Stomach smooth muscle (tissue), 2 donors: ENCODE results near the gene TLE4.

Experiments used
- H3K27ac ChIP-seq: one replicate; pipeline ENCODE4 v1.7.0; 2013; ENCODE audit warnings: mild to moderate bottlenecking, low read length, inconsistent platforms
- H3K27me3 ChIP-seq, 2 donors: one replicate each; pipeline ENCODE4 v1.7.0; 2013; ENCODE audit warnings: low read length in 2 of 2; ENCODE audit not compliant: insufficient read depth in 2 of 2, control insufficient read depth in 1 of 2
- H3K36me3 ChIP-seq, 2 donors: one replicate each; pipeline ENCODE4 v1.7.0; 2013; ENCODE audit warnings: low read length in 2 of 2; ENCODE audit not compliant: control insufficient read depth in 2 of 2, insufficient read depth in 2 of 2
- H3K4me1 ChIP-seq: one replicate; pipeline ENCODE4 v1.7.0; 2013; ENCODE audit warnings: low read length; ENCODE audit not compliant: control insufficient read depth, insufficient read depth
- H3K4me3 ChIP-seq, 2 donors: one replicate each; pipeline ENCODE4 v1.7.0; 2013; ENCODE audit warnings: low read length in 2 of 2
- H3K9ac ChIP-seq, 2 donors: one replicate each; pipeline ENCODE4 v1.7.0; 2013; ENCODE audit warnings: low read length in 2 of 2, mild to moderate bottlenecking in 1 of 2
- H3K9me3 ChIP-seq, 2 donors: one replicate each; pipeline ENCODE4 v1.7.0; 2013; ENCODE audit warnings: low read length in 2 of 2; ENCODE audit not compliant: control insufficient read depth in 2 of 2
- donor health status: healthy.
- donor health status: Pancreatic carcinoma.

Gene TLE4

DNA sequence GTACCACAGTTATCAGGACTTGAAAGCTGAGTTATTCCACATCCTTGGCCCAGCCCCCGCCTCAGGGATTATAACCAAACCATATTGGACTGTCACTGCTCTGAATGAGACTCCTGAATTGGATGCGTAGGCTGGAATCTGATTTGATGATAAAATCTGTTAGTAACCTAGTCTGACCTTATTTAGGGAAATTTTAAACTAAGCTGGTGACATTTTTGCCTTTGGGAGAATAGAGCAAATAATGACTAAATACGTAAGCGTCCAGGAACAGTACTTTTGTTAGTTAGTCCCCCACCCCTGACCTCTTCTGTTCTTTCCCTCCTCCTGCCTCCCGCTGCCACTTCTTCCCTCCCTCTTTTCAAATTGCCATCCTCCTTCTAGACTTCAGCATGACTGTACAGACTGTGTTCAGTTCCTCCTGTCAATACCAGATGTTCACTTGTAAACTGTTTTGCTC is 92.6 kb downstream of the TLE4 start:
- H3K27me3 ChIP-seq = no peaks in the 10 kb centered on the region
- H3K27ac ChIP-seq = no peak overlapping the region
- no peak overlapping the region for H3K9ac ChIP-seq
- peaks cover 3% of the 10 kb centered on the region for H3K4me1 ChIP-seq
- H3K9me3 ChIP-seq = no peaks in the 10 kb centered on the region
- H3K4me3 ChIP-seq = no peak overlapping the region
- no peaks in the 10 kb centered on the region for H3K36me3 ChIP-seq

DNA sequence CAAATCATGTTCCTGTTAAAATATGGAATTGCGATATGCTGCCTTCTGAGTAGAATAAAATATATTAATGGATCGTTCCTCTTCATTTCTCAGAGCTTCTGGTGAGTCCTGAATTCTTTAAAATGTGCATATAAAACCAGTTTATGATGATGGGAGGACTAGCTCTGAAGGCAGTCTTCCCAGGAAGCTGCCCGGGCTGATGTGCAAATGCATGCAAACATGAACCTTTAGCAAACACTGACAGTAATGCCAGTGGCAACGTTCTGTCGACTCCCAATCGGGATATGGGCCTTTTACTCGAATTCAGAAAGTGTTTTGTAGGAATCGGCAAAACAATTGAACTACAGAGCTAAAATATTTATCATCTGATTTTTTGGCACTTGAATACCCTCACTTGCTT is 93.6 kb downstream of the TLE4 start:
- no peak overlapping the region for H3K9ac ChIP-seq
- H3K4me1 ChIP-seq = peaks cover 3% of the 10 kb centered on the region
- no peaks in the 10 kb centered on the region for H3K36me3 ChIP-seq
- H3K27me3 ChIP-seq = no peaks in the 10 kb centered on the region
- no peak overlapping the region for H3K4me3 ChIP-seq
- no peak overlapping the region for H3K27ac ChIP-seq
- H3K9me3 ChIP-seq = no peaks in the 10 kb centered on the region

DNA sequence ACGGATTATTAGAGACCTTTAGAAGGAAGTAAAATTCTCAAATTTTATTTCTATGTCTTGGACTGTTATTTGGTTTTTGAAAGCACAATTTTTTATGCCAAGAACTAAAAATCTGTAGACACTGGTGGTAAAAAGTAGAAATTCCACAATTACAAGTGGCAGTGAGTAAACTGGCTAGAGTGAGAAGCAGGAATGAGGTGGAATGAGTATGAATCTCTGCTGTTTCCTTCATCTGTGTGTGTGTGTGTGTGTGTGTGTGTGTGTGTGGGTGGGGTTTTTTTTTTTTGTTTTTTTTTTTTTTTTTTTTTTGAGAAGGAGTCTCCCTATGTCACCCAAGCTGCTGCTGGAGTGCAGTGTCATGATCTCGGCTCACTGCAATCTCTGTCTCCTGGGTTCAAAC is 94.2 kb downstream of the TLE4 start:
- H3K36me3 ChIP-seq = no peaks in the 10 kb centered on the region
- no peak overlapping the region for H3K27ac ChIP-seq
- no peaks in the 10 kb centered on the region for H3K9me3 ChIP-seq
- no peak overlapping the region for H3K9ac ChIP-seq
- H3K27me3 ChIP-seq = no peaks in the 10 kb centered on the region
- no peak overlapping the region for H3K4me3 ChIP-seq
- peaks cover 3% of the 10 kb centered on the region for H3K4me1 ChIP-seq

DNA sequence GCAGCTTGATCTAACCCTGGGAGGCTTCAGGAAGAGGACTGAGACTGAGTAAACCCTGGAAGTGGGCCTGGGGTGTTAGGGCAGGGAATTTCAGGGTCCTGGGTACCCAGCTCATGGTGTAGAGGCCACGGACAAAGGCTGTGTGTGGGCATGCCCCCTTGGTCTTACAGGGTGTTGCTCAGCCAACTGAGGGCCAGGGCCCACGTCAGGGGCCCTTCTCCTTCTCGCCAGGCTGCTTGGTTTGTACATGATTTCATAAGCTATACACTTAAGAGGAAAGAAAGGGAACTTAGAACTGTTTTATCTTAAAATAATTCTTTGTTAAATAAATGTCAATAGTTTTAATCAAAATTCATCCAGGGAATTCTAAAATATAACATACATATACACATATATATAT is 95.4 kb downstream of the TLE4 start:
- H3K4me3 ChIP-seq = no peak overlapping the region
- H3K9ac ChIP-seq = no peak overlapping the region
- H3K27ac ChIP-seq = no peak overlapping the region
- peaks cover 3% of the 10 kb centered on the region for H3K4me1 ChIP-seq
- no peaks in the 10 kb centered on the region for H3K36me3 ChIP-seq
- H3K9me3 ChIP-seq = no peaks in the 10 kb centered on the region
- H3K27me3 ChIP-seq = no peaks in the 10 kb centered on the region

DNA sequence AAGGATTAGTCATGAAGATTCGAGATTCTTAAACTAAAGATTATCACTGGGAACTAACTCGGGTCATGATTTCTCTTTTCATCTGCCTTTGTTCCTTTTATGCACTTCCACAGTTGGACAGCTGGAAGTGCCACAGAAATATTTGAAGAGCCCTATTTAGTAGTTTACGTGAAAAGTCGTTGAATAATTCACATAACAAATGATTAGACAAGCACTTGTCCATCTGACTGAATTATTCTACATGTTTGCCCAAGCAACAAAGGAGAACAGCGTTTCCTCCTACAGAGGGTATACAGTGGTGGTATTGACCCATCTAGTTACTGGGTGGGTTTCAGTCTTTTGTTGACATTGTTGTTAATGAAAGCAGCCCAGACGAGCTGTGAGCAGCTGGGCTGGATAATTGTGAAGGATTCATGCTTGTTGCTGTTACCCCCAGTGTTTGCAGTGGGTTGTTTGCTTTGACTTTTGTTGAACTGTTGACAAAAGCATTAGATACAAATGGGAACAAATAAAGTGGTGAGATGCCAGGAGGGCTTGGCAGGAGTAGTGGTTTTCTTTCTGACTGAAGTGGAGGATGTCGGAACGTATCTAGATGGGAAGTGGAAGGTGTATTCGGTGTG is 96.2 kb downstream of the TLE4 start:
- Histone ChIP-seq H3K4me1 (peaks cover 3% of the 10 kb centered on the region), H3K9me3 (no peaks in the 10 kb centered on the region), H3K27me3 (no peaks in the 10 kb centered on the region), H3K36me3 (no peaks in the 10 kb centered on the region), H3K27ac (no peak overlapping the region), H3K4me3 (no peak overlapping the region), H3K9ac (no peak overlapping the region)

DNA sequence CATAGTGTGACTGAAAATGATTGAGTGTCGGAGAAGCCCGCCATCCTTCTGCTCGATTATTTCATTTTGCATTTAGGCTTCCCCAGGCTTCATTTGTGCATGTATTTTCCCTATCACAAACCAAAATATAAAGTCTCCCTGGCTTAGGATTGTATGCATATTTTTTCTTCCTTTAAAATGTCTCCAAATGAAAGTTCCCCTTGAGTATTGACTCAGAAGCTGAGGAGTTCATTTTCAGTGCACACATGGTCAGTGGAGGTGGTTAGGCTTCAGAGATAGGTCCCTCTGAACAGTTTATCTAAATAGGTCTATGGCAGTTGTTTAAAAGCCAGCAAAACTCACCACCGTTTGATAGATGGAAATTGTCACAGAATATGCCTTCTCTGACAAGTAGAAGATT is 97.2 kb downstream of the TLE4 start:
- H3K4me3 ChIP-seq = no peak overlapping the region
- H3K9ac ChIP-seq = no peak overlapping the region
- peaks cover 3% of the 10 kb centered on the region for H3K4me1 ChIP-seq
- H3K27ac ChIP-seq = no peak overlapping the region
- H3K9me3 ChIP-seq = no peaks in the 10 kb centered on the region
- no peaks in the 10 kb centered on the region for H3K27me3 ChIP-seq
- H3K36me3 ChIP-seq = no peaks in the 10 kb centered on the region

DNA sequence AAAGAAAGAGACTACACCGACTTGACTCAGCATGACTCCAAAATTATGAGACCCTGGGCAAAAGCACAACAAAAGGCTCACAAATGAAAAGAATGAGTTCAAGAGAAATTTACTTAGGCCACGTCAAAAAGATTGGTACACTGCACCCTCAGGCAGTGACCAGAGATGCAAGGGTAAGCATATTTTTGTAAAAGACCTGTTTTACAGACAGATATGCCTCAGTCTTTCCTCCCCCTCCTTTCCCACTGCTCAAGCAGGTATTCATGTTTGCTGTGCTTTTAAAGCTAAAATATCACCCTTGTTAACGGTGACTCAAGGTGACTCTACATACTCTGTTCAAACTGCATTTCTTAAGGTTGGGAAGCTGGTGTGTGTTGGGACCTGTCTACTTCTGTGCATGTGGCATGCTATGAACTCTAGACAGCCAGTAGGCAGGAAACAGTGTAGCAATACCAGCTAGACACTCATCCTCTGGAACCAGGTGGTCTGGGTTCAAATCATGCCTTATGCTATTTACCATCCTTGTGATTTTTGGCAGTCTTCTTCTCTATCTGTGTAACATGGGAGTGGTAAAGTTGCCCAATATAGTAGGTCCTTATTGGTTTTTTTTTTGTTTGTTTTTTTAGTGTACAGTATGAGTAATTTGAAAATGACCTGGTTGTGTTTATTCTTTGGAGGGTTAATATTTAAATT is 98.7 kb downstream of the TLE4 start:
- no peak overlapping the region for H3K9ac ChIP-seq
- no peak overlapping the region for H3K4me3 ChIP-seq
- no peaks in the 10 kb centered on the region for H3K36me3 ChIP-seq
- H3K27me3 ChIP-seq = no peaks in the 10 kb centered on the region
- H3K9me3 ChIP-seq = no peaks in the 10 kb centered on the region
- peaks cover 3% of the 10 kb centered on the region for H3K4me1 ChIP-seq
- no peak overlapping the region for H3K27ac ChIP-seq

DNA sequence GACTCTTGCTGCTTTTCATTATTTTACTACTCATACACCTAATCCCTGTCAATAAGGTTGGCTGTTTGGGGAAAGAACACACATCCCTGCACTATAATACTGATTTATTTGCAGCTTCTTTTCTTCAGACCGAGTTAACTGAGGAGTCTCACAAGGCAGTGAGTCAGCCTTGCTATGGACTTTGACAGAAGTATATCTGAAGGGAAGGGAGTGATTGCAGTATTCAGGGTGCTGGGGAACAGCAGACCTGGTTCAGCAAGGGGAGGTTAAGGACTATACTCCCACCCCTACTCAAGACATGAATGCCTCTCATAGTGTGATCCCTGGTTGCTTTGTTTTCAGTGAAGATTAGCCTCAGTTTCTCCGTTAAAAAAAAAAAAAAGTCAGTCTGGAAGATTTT is 99.8 kb downstream of the TLE4 start:
- Histone ChIP-seq H3K27ac (no peak overlapping the region), H3K9ac (no peak overlapping the region), H3K36me3 (no peaks in the 10 kb centered on the region), H3K27me3 (no peaks in the 10 kb centered on the region), H3K4me3 (no peak overlapping the region), H3K9me3 (no peaks in the 10 kb centered on the region), H3K4me1 (peaks cover 3% of the 10 kb centered on the region)

DNA sequence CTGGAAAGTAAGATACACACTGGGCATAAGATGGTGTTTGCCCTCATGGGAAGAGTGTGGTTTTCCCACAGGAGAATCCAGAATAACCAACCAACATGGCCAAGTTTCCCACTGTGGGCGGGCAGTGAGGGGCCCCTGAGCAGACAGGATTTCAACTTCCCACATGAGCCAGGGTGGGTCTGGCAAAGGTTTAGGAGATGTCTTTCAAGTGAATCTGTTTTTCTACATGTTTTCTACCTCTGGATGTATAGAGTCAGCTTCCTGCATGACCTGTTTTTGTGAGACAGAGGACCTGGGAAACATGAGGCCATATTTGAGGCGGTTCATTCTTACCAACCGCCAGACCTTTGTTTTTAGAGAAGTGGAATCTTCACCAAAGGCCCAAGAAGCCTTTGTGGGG is 100.5 kb downstream of the TLE4 start:
- H3K9me3 ChIP-seq = no peaks in the 10 kb centered on the region
- H3K27ac ChIP-seq = no peak overlapping the region
- no peak overlapping the region for H3K9ac ChIP-seq
- no peaks in the 10 kb centered on the region for H3K36me3 ChIP-seq
- H3K4me1 ChIP-seq = peaks cover 3% of the 10 kb centered on the region
- no peaks in the 10 kb centered on the region for H3K27me3 ChIP-seq
- no peak overlapping the region for H3K4me3 ChIP-seq

DNA sequence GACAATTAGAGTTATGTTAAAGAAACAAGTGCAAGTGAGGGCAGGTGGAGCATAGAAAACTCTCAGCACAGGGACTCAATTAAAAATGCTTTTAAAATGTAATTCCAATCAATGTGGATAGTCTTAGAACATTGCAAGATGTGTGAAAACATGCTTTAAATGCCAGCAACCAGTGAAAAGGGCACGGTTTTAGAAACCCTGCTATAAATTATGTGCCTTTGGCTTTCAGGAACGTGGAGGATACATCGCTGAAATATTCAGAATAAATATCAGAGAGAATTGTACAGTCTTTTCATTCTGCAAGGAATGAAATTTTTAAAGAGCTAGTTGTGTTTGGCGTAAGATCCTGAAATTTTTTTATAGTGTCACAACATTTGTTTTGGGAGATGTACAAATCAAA is 101.1 kb downstream of the TLE4 start:
- Histone ChIP-seq H3K27me3 (no peaks in the 10 kb centered on the region), H3K9me3 (no peaks in the 10 kb centered on the region), H3K4me1 (peaks cover 3% of the 10 kb centered on the region), H3K27ac (no peak overlapping the region), H3K9ac (no peak overlapping the region), H3K36me3 (no peaks in the 10 kb centered on the region), H3K4me3 (no peak overlapping the region)

DNA sequence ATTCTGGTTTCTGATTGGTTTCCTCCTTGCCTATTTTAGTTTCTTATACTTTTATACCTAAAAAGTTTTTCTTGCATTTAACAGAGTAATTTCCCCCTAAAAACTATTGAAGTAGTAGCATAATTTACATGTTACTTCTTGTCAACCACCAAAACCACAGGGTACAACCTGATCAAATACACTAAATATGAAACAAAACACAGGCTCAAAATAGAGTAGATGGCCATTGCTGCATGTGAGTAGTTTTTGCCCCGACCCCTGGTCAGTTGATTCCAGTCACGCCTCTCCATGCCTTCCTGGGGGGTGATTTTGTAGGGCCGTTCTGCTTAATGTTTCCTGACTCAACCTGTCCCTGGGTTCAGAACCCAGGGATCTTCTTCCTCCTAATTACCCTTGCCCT is 101.8 kb downstream of the TLE4 start:
- Histone ChIP-seq H3K4me1 (peaks cover 3% of the 10 kb centered on the region), H3K36me3 (no peaks in the 10 kb centered on the region), H3K9me3 (no peaks in the 10 kb centered on the region), H3K4me3 (no peak overlapping the region), H3K27ac (no peak overlapping the region), H3K27me3 (no peaks in the 10 kb centered on the region), H3K9ac (no peak overlapping the region)
